ENCODE results near the gene PAX3. TPM values are rescaled to one million over a fixed set of nuclear protein-coding genes. Genes with fewer than 3 reads are reported as not detected.

The PAX3 gene
- total and polyA plus RNA-seq, 9 of the 15 experiments (the other 6 are each of a cell fraction or from before 2014, with no cell fraction given): not detected

DNA sequence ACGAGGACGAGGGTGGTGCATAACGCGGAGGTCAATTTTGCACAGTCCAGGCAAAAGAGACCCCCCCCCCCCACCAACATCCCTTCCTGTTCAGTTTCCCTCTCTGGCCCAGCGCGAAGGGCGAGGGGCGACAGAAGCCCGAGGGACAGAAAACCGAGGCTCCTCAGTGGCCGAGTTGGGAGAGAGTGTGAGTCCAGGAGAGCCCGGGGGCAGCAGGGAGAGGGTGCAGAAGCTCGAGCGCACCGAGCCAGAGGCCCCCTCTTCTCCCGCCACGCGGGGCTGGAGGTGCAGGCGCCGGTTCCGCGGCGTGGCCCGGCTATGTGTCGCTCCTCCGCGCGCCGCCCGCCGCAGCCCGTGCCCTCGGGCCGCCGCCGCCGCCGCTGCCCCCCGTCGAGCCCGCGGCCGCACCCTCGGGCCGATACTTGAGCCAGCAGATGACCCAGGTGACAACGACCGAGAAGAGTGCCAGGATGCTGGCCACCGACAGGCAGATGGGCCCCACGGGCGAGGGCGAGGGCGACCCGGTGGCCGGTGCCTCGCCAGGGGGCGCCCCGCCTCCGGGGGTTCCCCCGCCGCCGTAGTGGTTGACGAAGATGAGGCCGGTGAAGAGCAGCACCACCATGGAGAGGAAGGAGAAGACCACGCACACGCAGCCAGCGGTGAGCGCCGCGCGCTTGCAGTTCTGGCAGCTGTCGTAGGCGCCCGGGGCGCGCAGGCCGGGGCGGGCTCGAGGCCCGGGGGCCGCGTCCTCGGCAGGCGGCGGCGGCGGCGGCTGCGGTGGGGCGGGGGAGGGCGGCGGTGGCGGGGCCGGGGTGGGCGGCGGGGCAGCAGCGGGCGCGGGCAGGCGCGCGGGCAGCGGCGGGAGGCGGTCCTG, 20.2 kb upstream of the PAX3 start:
- ATAC-seq (no peak), FAIRE-seq (no peak), DNase-seq (ENCODE audit: extremely low read depth in 1 of 4, low spot score in 3 of 4) (no peak)
- Histone ChIP-seq H3K9me1 (ENCODE audit: control insufficient read depth, insufficient read depth, low read length) (no peaks in the 10 kb centered on the region), H3K27ac (ENCODE audit: extremely low read depth, low read depth, low read length) (no peak overlapping the region), H3K79me2 (ENCODE audit: control insufficient read depth, insufficient read depth, low read length) (no peaks in the 10 kb centered on the region), H3K36me3 (ENCODE audit: control insufficient read depth, insufficient read depth, low read length) (no peaks in the 10 kb centered on the region), H3K4me3 (no peak overlapping the region), H3K9ac (ENCODE audit: insufficient read depth in 1 of 2, low read depth in 2 of 2, low read length in 2 of 2) (no peak overlapping the region), H4K20me1 (replicated peaks; ENCODE audit: control insufficient read depth, insufficient read depth, low read length) (no peaks in the 10 kb centered on the region), H2AFZ (ENCODE audit: low read depth, low read length) (no peak overlapping the region; the same call in 1 of the 2 replicates), H3K27me3 (ENCODE audit: control insufficient read depth in 2 of 2, insufficient read depth in 2 of 2, low read length in 2 of 2) (no peaks in the 10 kb centered on the region), H3K4me1 (replicated peaks in 1 of 2; ENCODE audit: control insufficient read depth in 2 of 2, insufficient read depth in 2 of 2, low read length in 2 of 2) (peaks cover 0 to 4% of the 10 kb centered on the region in 2 experiments; a peak in 2 of 5 replicates), H3K9me3 (replicated peaks; ENCODE audit: control insufficient read depth, insufficient read depth, low read depth, low read length) (no peaks in the 10 kb centered on the region), H3K4me2 (ENCODE audit: insufficient read depth, low read length) (no peak overlapping the region)
- WGBS (ENCODE audit: insufficient coverage, low coverage, missing lambda C conversion rate): 25% methylated on average over 2 of the region's 104 CpGs
- in situ Hi-C loops (cut with MboI): loop anchor here (25.0 kb wide), 1 partner anchor 243 kb away; no protein-coding TSS in a partner anchor
- CTCF ChIA-PET (ENCODE audit: low intra/inter-chr PET ratio): interaction anchor here (1.1 kb wide), 1 partner anchor 242 kb away, joined by 5 read pairs; no protein-coding TSS in a partner anchor
- POLR2A ChIA-PET: no interaction called here
- no peak for TF ChIP-seq MXI1 (IDR thresholded peaks at IDR 0.05; ENCODE audit: low read depth, low read length)
- no peak for TF ChIP-seq ADNP (tag; IDR thresholded peaks at IDR 0.05)
- intact Hi-C loops (cut with micrococcal nuclease): loop anchor here (2.0 kb wide), 1 partner anchor 244 kb away; no protein-coding TSS in a partner anchor
- BruUV-seq (replicated peaks): no TSS peak
